PFSK-1 (cell line): ENCODE measurements around the gene SLC22A7.

Experiments
- FOXP2 ChIP-seq: optimal IDR thresholded peaks from 2 replicates; pipeline ENCODE3; 2011; ENCODE audit warnings: borderline replicate concordance, control low read depth, inconsistent platforms; ENCODE audit not compliant: insufficient read depth; ENCODE audit errors: extremely low read length, extremely low read depth
- POLR2AphosphoS5 ChIP-seq: IDR thresholded peaks from 2 replicates; pipeline ENCODE4 v1.6.1; 2012; ENCODE audit warnings: low read depth, mild to moderate bottlenecking, control low read depth, low read length, moderate library complexity

DNA sequence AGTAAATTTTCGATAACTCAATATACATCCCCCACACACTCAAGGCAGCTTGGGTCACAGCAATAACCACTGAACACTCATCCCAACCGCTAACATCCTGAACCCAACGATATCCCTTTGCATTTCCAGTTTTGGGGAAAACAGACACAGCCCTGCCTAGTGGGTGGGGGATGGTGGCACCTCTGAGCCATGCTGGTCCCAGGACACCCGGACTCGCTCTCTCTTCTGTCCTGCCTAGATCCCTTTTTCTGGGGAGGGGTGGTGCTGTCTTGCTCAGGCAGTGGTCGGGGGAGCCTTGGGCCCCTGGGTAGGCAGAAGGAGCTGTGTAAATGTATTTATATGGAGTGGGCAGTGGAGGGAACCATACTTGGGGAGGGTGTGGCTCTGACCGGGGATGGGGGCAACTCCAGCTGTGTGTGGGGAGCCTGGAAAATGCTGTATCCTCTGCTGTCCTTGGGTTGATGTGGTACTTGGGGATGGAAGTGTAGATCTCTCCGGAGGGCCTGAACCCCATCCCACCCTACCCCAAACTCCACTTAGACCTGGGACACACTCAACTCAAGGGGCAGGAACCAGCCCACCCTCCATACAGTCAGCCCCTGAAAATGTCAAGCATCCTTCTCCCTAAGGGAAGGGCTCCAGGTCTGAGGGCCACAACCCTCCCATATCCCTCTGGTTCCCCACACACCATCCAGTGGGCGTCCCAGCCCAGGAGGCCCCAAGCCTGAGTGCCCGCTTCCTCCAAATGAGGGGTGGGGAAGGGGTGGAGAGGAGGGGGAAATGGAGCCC is 23.7 kb upstream of the SLC22A7 start:
- no peak for TF ChIP-seq FOXP2
- no peak for TF ChIP-seq POLR2AphosphoS5
